HEK293 (cell line): ENCODE results near the gene PHLPP2.

Experiments
- CTCF ChIA-PET: fragments of 350-600 bp; formaldehyde crosslinking; extraction: SDS; loops from one replicate; lab custom pipeline; 2021; ENCODE audit warnings: antibody characterized with exemption; lab: Yijun Ruan, JAX
- POLR2A ChIA-PET: fragments of 300-600 bp; formaldehyde crosslinking; extraction: SDS; loops from one replicate; lab custom pipeline; 2020; ENCODE audit warnings: antibody characterized with exemption, inconsistent platforms; lab: Yijun Ruan, JAX
- H3K27ac ChIP-seq: fragments of 200-500 bp; sonication (Bioruptor generic); 2 replicates; pipeline ENCODE4 v1.5.1; 2014; ENCODE audit warnings: low read depth, low read length, control low read depth, inconsistent platforms; ENCODE audit errors: extremely low read depth
- H3K36me3 ChIP-seq, 2 experiments: fragments of 200-500 bp in 1 of 2; sonication (Bioruptor generic) in 1 of 2; 1 replicate in 1 of 2; 2 replicates in 1 of 2; pipeline ENCODE4 v1.5.1; 2014 to 2017; ENCODE audit warnings: inconsistent platforms in 2 of 2, low read length in 2 of 2; ENCODE audit not compliant: control insufficient read depth in 2 of 2, insufficient read depth in 1 of 2
- H3K4me1 ChIP-seq: fragments of 200-500 bp; sonication (Bioruptor generic); 2 replicates; pipeline ENCODE4 v1.5.1; 2014; ENCODE audit warnings: mild to moderate bottlenecking, low read length, inconsistent platforms; ENCODE audit not compliant: control insufficient read depth, insufficient read depth
- H3K4me3 ChIP-seq: 2 replicates; pipeline ENCODE4 v1.5.1; 2011; ENCODE audit warnings: low read depth, mild to moderate bottlenecking, control low read depth, low read length, moderate library complexity
- H3K9me3 ChIP-seq: fragments of 200-500 bp; sonication (Bioruptor generic); 2 replicates; pipeline ENCODE4 v1.5.1; 2014; ENCODE audit warnings: low read depth, low read length, inconsistent platforms; ENCODE audit not compliant: control insufficient read depth, insufficient read depth
- BCL6B ChIP-seq: fragments of 450-650 bp; formaldehyde crosslinking; IDR thresholded peaks from 2 replicates; pipeline ENCODE4 v1.5.1; 2017; ENCODE audit warnings: missing biosample characterization, missing genetic modification characterization
- GLIS2 ChIP-seq: fragments of 450-650 bp; formaldehyde crosslinking; IDR thresholded peaks from 2 replicates; pipeline ENCODE4 v1.5.1; 2016; ENCODE audit warnings: missing biosample characterization, missing genetic modification characterization
- IKZF3 ChIP-seq: fragments of 450-650 bp; IDR thresholded peaks from 2 replicates; pipeline ENCODE4 v1.5.0; 2018; ENCODE audit warnings: missing biosample characterization, mild to moderate bottlenecking, missing genetic modification characterization, moderate library complexity
- KLF8 ChIP-seq: fragments of 450-650 bp; formaldehyde crosslinking; IDR thresholded peaks from 2 replicates; pipeline ENCODE4 v1.5.1; 2016; ENCODE audit warnings: missing biosample characterization, missing genetic modification characterization
- MZF1 ChIP-seq: fragments of 450-650 bp; formaldehyde crosslinking; IDR thresholded peaks from 2 replicates; pipeline ENCODE4 v1.5.1; 2017; ENCODE audit warnings: missing biosample characterization, missing genetic modification characterization, borderline replicate concordance
- PRDM6 ChIP-seq: fragments of 450-650 bp; formaldehyde crosslinking; IDR thresholded peaks from 2 replicates; pipeline ENCODE4 v1.5.1; 2017; ENCODE audit warnings: missing biosample characterization, missing genetic modification characterization
- SETDB1 ChIP-seq: IDR thresholded peaks from one replicate; pipeline ENCODE4 v1.6.1; 2017; ENCODE audit warnings: mild to moderate bottlenecking, low read length, moderate library complexity, mixed read lengths; ENCODE audit not compliant: insufficient read length
- ZBTB44 ChIP-seq: fragments of 450-650 bp; IDR thresholded peaks from 2 replicates; pipeline ENCODE4 v1.5.1; 2018; ENCODE audit warnings: missing biosample characterization, mild to moderate bottlenecking, missing genetic modification characterization
- ZBTB49 ChIP-seq: fragments of 450-650 bp; formaldehyde crosslinking; IDR thresholded peaks from 2 replicates; pipeline ENCODE4 v1.5.1; 2016; ENCODE audit warnings: missing biosample characterization, missing genetic modification characterization, low read depth
- ZNF175 ChIP-seq: fragments of 450-650 bp; formaldehyde crosslinking; IDR thresholded peaks from 2 replicates; pipeline ENCODE4 v1.5.1; 2016; ENCODE audit warnings: missing biosample characterization, missing genetic modification characterization
- ZNF280D ChIP-seq: fragments of 450-650 bp; formaldehyde crosslinking; IDR thresholded peaks from 2 replicates; pipeline ENCODE4 v1.5.1; 2016; ENCODE audit warnings: missing biosample characterization, missing genetic modification characterization
- ZNF404 ChIP-seq: fragments of 450-650 bp; formaldehyde crosslinking; IDR thresholded peaks from 2 replicates; pipeline ENCODE4 v1.5.1; 2017; ENCODE audit warnings: missing biosample characterization, missing genetic modification characterization
- ZNF416 ChIP-seq: fragments of 450-650 bp; formaldehyde crosslinking; IDR thresholded peaks from 2 replicates; pipeline ENCODE4 v1.5.1; 2016; ENCODE audit warnings: missing biosample characterization, missing genetic modification characterization
- ZNF558 ChIP-seq: fragments of 450-650 bp; formaldehyde crosslinking; IDR thresholded peaks from 2 replicates; pipeline ENCODE4 v1.5.1; 2016; ENCODE audit warnings: missing biosample characterization, missing genetic modification characterization
- ZNF580 ChIP-seq: fragments of 450-650 bp; formaldehyde crosslinking; IDR thresholded peaks from 2 replicates; pipeline ENCODE4 v1.5.1; 2016; ENCODE audit warnings: missing biosample characterization, missing genetic modification characterization
- ZNF660 ChIP-seq: fragments of 450-650 bp; IDR thresholded peaks from 2 replicates; pipeline ENCODE4 v1.5.1; 2018; ENCODE audit warnings: missing biosample characterization, mild to moderate bottlenecking, missing genetic modification characterization
- ZNF677 ChIP-seq: fragments of 450-650 bp; IDR thresholded peaks from 2 replicates; pipeline ENCODE4 v1.5.0; 2018; ENCODE audit warnings: missing biosample characterization, mild to moderate bottlenecking, missing genetic modification characterization, moderate library complexity
- ZNF76 ChIP-seq: fragments of 450-650 bp; formaldehyde crosslinking; IDR thresholded peaks from 2 replicates; pipeline ENCODE4; 2016; ENCODE audit warnings: low read depth, missing biosample characterization, missing genetic modification characterization, borderline replicate concordance
- ZNF785 ChIP-seq: fragments of 450-650 bp; formaldehyde crosslinking; IDR thresholded peaks from 2 replicates; pipeline ENCODE4 v1.5.1; 2016; ENCODE audit warnings: missing biosample characterization, missing genetic modification characterization
- ZSCAN23 ChIP-seq: fragments of 450-650 bp; formaldehyde crosslinking; IDR thresholded peaks from 2 replicates; pipeline ENCODE4 v1.5.1; 2016; ENCODE audit warnings: missing biosample characterization, missing genetic modification characterization

Gene PHLPP2

GRCh38 chr16:71689901-71690300, 34.6 kb downstream of the PHLPP2 start:
- TF ChIP-seq ZNF677 (tag by site-specific recombination) (no peak), ZNF580 (tag by site-specific recombination) (no peak), IKZF3 (tag by site-specific recombination) (no peak), ZNF558 (tag by site-specific recombination) (no peak), MZF1 (tag by site-specific recombination) (no peak), ZNF175 (tag by site-specific recombination) (no peak), ZNF280D (tag by site-specific recombination) (no peak), SETDB1 (no peak), ZNF416 (tag by site-specific recombination) (no peak), GLIS2 (tag by site-specific recombination) (no peak), ZBTB49 (tag by site-specific recombination) (no peak), ZNF76 (tag by site-specific recombination) (no peak), KLF8 (no peak), ZNF404 (no peak), ZBTB44 (tag by site-specific recombination) (no peak), ZNF660 (tag by site-specific recombination) (no peak), ZNF785 (tag by site-specific recombination) (no peak), PRDM6 (no peak), BCL6B (tag by site-specific recombination) (no peak), ZSCAN23 (no peak)
- peaks cover 16 to 39% of the 10 kb centered on the region in 2 experiments for H3K36me3 ChIP-seq
- H3K4me3 ChIP-seq: no peak overlapping the region
- H3K9me3 ChIP-seq: no peaks in the 10 kb centered on the region
- H3K4me1 ChIP-seq: no peaks in the 10 kb centered on the region
- ChIA-PET POLR2A (no interaction called here), CTCF (no interaction called here)
- no peak overlapping the region for H3K27ac ChIP-seq
